Spleen (tissue), 11 donors: ENCODE measurements around the gene AMOTL1. TPM values are rescaled to one million over a fixed set of nuclear protein-coding genes. Genes with fewer than 3 reads are reported as not detected.

Experiments
- DNase-seq: peaks from one replicate; pipeline ENCODE4 v3.0.0-alpha.2; 2020
- H3K27ac ChIP-seq, 8 donors: fragments of 200-600 bp; sonication (generic) in 7 of 8; 1 replicate in 4 of 8; 2 replicates in 4 of 8; pipeline versions ENCODE4 v1.5.0 to v1.8.0; 2016 to 2021; ENCODE audit warnings: inconsistent platforms in 4 of 8, mild to moderate bottlenecking in 4 of 8, moderate library complexity in 1 of 8
- H3K27me3 ChIP-seq, 7 donors: fragments of 200-600 bp; sonication (generic) in 6 of 7; replicated peaks in 1 of 7; 1 replicate in 4 of 7; 2 replicates in 3 of 7; pipeline versions ENCODE4 v1.5.0 to v1.8.0; 2016 to 2021; ENCODE audit warnings: inconsistent platforms in 3 of 7, mild to moderate bottlenecking in 1 of 7
- H3K36me3 ChIP-seq, 6 donors: fragments of 200-600 bp; sonication (generic) in 5 of 6; 1 replicate in 4 of 6; 2 replicates in 2 of 6; pipeline versions ENCODE4 v1.5.0 to v1.8.0; 2016 to 2021; ENCODE audit warnings: inconsistent platforms in 2 of 6
- H3K4me1 ChIP-seq, 6 donors: fragments of 200-600 bp; sonication (generic) in 5 of 6; 1 replicate in 3 of 6; 2 replicates in 3 of 6; pipeline versions ENCODE4 v1.5.0 to v1.8.0; 2016 to 2021; ENCODE audit warnings: inconsistent platforms in 3 of 6
- H3K4me3 ChIP-seq, 8 donors: fragments of 200-600 bp; sonication (generic) in 7 of 8; 1 replicate in 4 of 8; 2 replicates in 4 of 8; pipeline versions ENCODE4 v1.5.0 to v1.8.0; 2016 to 2021; ENCODE audit warnings: inconsistent platforms in 4 of 8, mild to moderate bottlenecking in 4 of 8, moderate library complexity in 2 of 8
- H3K9me3 ChIP-seq, 8 donors: fragments of 200-600 bp; sonication (generic) in 7 of 8; 1 replicate in 4 of 8; 2 replicates in 4 of 8; pipeline versions ENCODE4 v1.5.0 to v1.8.0; 2016 to 2021; ENCODE audit warnings: inconsistent platforms in 4 of 8
- POLR2A ChIP-seq, 3 donors: fragments of 450-650 bp; IDR thresholded peaks; one replicate each; pipeline ENCODE4 v1.5.1; 2017; ENCODE audit warnings: antibody characterized with exemption in 3 of 3, mild to moderate bottlenecking in 1 of 3
- POLR2AphosphoS5 ChIP-seq, 3 donors: sonication (generic); formaldehyde crosslinking; IDR thresholded peaks; one replicate each; pipeline ENCODE4 v1.5.1; 2017; ENCODE audit warnings: antibody characterized with exemption in 3 of 3
- WGBS, 5 donors: extraction: QIAGEN DNeasy Blood & Tissue Kit in 3 of 5; methylation state at CpG; one replicate each; pipeline versions ENCODE4 v1.1.5 to v1.1.7; 2013 to 2018; 5-methylcytosine and 5-hydroxymethylcytosine counted together
- intact Hi-C: fragments of 100-400 bp; cut with DNase I; formaldehyde crosslinking; loops from one replicate; pipeline ENCODE4 v1.15.0; 2023; ENCODE audit warnings: low total_unique reads
- polyA plus RNA-seq, 3 donors: library from polyadenylated mRNA; stranded (reverse); fragments of 200-250 nt; gene quantifications; one replicate each; pipeline ENCODE4 v1.2.1, GENCODE V29; 2013
- total RNA-seq, 7 donors: library from RNA; depleted of rRNA in 3 of 7; stranded (reverse); fragments of >200 nt in 3 of 7; fragmentation: NEBNext Ultra II Directional in 4 of 7; extraction: Animal tissue kit (Norgen Biotek cat#: 25700) in 4 of 7; gene quantifications; one replicate each; pipeline versions ENCODE4 v1.1.0 to v1.2.1, GENCODE V29; 2016 to 2021
- TF ChIP-seq, protein P1 (sequence below), 11 experiments: fragments of 200-600 bp in 7 of 11; fragments of 450-650 bp in 4 of 11; sonication (generic) in 4 of 11; IDR thresholded peaks in 8 of 11; conservative IDR thresholded peaks in 3 of 11; 1 replicate in 7 of 11; 2 replicates in 4 of 11; pipeline versions ENCODE4 v1.4.0 to v1.8.0; 2016 to 2021; ENCODE audit warnings: antibody characterized with exemption in 11 of 11, inconsistent platforms in 4 of 11, mild to moderate bottlenecking in 1 of 11
- donor health status: healthy with polysubstance abuse.
- donor health status: DM: no; HTN: no; CAD: no; lungs with moderate emphysema.
- donor health status: DM: no; HTN: no; CAD: no.
- donor health status: Bipolar disorder and iron deficiency.
- donor health status: healthy.
- donor health status: DM: no; HTN: no; CAD: no.
- donor health status: DM: yes; HTN: yes; CAD: no.

AMOTL1 gene
- total and polyA plus RNA-seq, 10 donors = 1.4 to 43.9 (median 29.7) TPM

DNA sequence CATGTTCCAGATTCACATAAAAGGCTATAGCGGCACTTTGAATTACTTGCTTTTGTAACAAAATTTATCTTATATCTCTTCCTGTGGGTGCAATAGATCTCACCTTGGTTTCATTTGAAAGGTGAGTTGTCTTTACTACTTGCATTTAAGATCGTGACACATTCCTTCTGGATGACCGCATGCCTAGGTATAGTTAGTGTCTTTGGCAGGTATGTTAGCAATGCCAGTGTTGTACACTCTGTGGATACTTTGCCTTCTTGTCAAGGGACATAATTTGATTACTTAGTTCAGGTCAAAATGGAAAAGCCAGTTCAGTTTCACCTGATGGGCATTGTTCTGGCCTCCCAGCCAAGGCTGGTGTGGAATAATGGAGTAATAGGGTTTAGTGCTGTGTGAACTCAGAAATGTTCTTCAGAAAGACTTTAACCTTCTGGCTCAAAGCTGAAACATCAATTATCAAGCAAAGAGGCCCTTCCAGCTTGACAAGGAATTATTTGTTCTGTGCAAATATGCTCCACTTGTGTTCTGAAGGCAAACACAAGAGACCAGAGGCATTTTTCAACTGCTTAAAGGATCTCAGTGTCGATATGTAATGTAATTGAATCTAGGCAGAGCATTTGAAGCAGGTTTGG is 64.6 kb downstream of the AMOTL1 start:
- Histone ChIP-seq H3K4me1 (no peaks in the 10 kb centered on the region), H3K27me3 (no peaks in the 10 kb centered on the region), H3K36me3 (peaks cover 0 to 67% (median 11%) of the 10 kb centered on the region in 6 donors), H3K4me3 (no peak overlapping the region), H3K9me3 (no peaks in the 10 kb centered on the region), H3K27ac (no peak overlapping the region)
- intact Hi-C loops = no loop called here
- 86 to 96% (median 93%) methylated on average over 4 of the region's 4 CpGs for WGBS, 5 donors
- no peak for TF ChIP-seq POLR2AphosphoS5 (IDR thresholded peaks at IDR 0.05)
- no peak for TF ChIP-seq POLR2A (IDR thresholded peaks at IDR 0.05)
- TF ChIP-seq, protein P1, sequence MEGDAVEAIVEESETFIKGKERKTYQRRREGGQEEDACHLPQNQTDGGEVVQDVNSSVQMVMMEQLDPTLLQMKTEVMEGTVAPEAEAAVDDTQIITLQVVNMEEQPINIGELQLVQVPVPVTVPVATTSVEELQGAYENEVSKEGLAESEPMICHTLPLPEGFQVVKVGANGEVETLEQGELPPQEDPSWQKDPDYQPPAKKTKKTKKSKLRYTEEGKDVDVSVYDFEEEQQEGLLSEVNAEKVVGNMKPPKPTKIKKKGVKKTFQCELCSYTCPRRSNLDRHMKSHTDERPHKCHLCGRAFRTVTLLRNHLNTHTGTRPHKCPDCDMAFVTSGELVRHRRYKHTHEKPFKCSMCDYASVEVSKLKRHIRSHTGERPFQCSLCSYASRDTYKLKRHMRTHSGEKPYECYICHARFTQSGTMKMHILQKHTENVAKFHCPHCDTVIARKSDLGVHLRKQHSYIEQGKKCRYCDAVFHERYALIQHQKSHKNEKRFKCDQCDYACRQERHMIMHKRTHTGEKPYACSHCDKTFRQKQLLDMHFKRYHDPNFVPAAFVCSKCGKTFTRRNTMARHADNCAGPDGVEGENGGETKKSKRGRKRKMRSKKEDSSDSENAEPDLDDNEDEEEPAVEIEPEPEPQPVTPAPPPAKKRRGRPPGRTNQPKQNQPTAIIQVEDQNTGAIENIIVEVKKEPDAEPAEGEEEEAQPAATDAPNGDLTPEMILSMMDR (IDR thresholded peaks at IDR 0.05 in 8 of 11, conservative IDR thresholded peaks at IDR 0.05 in 3 of 11) = no peak
- DNase-seq = no peak

DNA sequence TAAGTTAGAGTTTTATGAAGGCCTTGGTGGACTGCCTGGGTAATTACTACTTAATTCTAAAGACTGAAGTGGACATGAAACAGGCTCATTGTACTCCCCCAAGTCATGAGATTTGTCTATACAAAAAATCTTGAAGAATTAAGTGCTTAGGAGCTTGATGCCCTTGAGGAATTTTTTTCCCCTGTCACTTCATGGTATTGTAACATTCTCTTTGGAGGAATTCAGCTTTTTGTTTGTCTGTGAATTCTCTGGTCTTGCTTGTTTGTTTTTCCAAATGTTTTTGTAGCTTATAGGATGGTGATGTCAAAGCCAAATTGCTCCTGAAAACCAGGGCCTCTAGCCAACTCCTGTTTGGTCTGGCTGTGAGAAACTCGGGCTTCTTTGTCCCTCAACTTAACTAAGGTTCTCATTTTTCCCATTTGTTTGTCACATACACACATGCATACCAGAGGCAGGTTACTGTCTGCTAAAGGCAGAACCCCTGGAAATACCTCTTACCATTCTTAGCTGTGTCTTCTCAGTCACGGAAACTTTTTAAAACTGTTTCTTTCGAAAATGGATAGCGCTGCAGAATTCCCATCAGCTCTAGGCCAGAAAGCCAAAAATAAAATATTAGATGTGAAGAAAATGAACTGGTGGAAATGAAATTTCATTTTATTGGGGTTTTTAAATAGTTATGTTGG is 66.9 kb downstream of the AMOTL1 start:
- H3K27ac ChIP-seq = no peak overlapping the region

DNA sequence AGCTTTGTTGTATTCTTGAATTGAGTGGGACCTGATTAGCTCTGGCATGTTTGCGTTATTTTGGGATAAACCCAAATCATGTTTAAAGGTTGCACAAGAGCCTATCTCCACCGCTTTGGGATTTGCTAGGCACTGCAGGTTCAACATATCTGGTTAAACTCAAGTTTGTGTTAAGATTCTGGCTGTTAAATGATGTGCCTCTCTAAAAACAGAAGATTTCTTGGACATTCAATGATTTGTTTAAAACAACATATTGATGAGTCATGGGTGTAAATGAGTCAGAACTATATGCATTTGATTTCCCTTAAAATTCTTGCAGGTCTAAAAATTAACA is 67.4 kb downstream of the AMOTL1 start:
- H3K27ac ChIP-seq = no peak overlapping the region
- 89 to 96% (median 92%) methylated on average over 2 of the region's 2 CpGs for WGBS, 5 donors
- H3K27me3 ChIP-seq = no peaks in the 10 kb centered on the region
- TF ChIP-seq, protein P1 (IDR thresholded peaks at IDR 0.05 in 8 of 11, conservative IDR thresholded peaks at IDR 0.05 in 3 of 11) = no peak
- TF ChIP-seq POLR2A (IDR thresholded peaks at IDR 0.05) (no peak), POLR2AphosphoS5 (IDR thresholded peaks at IDR 0.05) (no peak)
- no peaks in the 10 kb centered on the region for H3K4me1 ChIP-seq
- peaks cover 0 to 49% (median 9%) of the 10 kb centered on the region in 6 donors for H3K36me3 ChIP-seq
- DNase-seq = no peak
- H3K9me3 ChIP-seq = no peaks in the 10 kb centered on the region
- H3K4me3 ChIP-seq = no peak overlapping the region
- intact Hi-C loops = no loop called here

More for the DNA sequence above, 66.9 kb downstream of the AMOTL1 start:
- WGBS, 5 donors = 83 to 96% (median 90%) methylated on average over 4 of the region's 4 CpGs
- DNase-seq = no peak
- Histone ChIP-seq H3K27me3 (no peaks in the 10 kb centered on the region), H3K9me3 (no peaks in the 10 kb centered on the region), H3K36me3 (peaks cover 0 to 54% (median 11%) of the 10 kb centered on the region in 6 donors), H3K4me3 (no peak overlapping the region), H3K4me1 (no peaks in the 10 kb centered on the region)
- intact Hi-C loops = no loop called here
- TF ChIP-seq POLR2AphosphoS5 (IDR thresholded peaks at IDR 0.05) = no peak
- TF ChIP-seq POLR2A (IDR thresholded peaks at IDR 0.05) = no peak
- TF ChIP-seq, protein P1 (IDR thresholded peaks at IDR 0.05 in 8 of 11, conservative IDR thresholded peaks at IDR 0.05 in 3 of 11) = no peak

DNA sequence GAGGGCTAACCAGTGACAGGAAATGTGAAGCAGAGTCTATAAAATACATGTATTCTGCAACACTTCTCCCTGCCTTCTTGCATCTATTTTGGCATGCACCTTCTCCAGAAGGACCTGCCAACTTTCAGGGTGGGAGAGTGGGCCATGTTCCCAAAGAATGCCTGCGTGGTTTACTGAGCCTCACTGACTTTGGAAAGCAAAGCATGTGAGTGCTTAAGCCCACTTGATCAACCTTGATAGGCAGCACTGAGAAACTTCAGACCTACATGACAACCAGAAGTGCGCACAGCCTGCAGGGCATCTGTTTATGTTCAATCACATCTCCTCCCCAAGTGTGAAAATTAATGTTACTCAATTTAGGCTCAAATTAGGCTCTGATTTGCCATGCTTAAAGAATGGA is 69.2 kb downstream of the AMOTL1 start:
- TF ChIP-seq, protein P1 (IDR thresholded peaks at IDR 0.05 in 8 of 11, conservative IDR thresholded peaks at IDR 0.05 in 3 of 11) = no peak
- TF ChIP-seq POLR2A (IDR thresholded peaks at IDR 0.05) (no peak), POLR2AphosphoS5 (IDR thresholded peaks at IDR 0.05) (no peak)
- no peaks in the 10 kb centered on the region for H3K27me3 ChIP-seq
- intact Hi-C loops = no loop called here
- H3K36me3 ChIP-seq = peaks cover 0 to 31% (median 3%) of the 10 kb centered on the region in 6 donors
- no peaks in the 10 kb centered on the region for H3K4me1 ChIP-seq
- DNase-seq = no peak
- H3K4me3 ChIP-seq = no peak overlapping the region
- H3K9me3 ChIP-seq = no peaks in the 10 kb centered on the region
- 83 to 100% (median 93%) methylated on average over 2 of the region's 2 CpGs for WGBS, 5 donors
- H3K27ac ChIP-seq = no peak overlapping the region
